KBM-7 (cell line): Measurements from ENCODE around the gene MLC1.

ENCODE experiments used
- DNase-seq: peaks from one replicate; pipeline ENCODE4 v3.0.0-alpha.2; 2015
- in situ Hi-C: fragments of 300-500 bp; cut with MboI; formaldehyde crosslinking; loops from 2 replicates; pipeline ENCODE4 v1.14.3; 2020; ENCODE audit warnings: low sequenced_read_pairs, low pct_unique_long_range_greater_than_20kb, mixed read lengths

Gene MLC1

DNA sequence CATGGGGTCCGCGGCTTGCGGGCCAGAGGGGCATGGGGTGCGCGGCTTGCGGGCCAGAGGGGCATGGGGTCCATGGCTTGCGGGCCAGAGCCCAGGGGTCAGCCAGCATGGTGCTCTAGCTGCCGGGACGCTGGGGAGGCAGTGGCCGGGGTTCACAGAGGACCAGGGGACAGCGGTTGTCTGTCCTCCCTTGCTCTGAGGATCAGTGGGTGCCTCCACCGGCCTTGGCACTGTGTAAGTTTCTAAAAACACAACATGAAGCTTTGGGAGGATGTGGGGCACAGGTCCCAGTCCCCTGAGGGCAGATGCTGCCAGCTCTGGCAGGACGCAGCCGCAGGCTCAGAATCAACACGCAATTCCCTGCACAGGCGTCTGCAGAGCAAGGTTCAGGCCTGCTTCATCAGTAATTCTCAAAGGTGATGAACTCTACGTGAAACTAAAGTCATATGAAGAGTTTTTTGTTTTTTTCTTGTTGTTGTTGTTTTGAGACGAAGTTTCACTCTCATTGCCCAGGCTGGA lies 3.0 kb downstream of the MLC1 start:
- in situ Hi-C loops, result no loop called here

DNA sequence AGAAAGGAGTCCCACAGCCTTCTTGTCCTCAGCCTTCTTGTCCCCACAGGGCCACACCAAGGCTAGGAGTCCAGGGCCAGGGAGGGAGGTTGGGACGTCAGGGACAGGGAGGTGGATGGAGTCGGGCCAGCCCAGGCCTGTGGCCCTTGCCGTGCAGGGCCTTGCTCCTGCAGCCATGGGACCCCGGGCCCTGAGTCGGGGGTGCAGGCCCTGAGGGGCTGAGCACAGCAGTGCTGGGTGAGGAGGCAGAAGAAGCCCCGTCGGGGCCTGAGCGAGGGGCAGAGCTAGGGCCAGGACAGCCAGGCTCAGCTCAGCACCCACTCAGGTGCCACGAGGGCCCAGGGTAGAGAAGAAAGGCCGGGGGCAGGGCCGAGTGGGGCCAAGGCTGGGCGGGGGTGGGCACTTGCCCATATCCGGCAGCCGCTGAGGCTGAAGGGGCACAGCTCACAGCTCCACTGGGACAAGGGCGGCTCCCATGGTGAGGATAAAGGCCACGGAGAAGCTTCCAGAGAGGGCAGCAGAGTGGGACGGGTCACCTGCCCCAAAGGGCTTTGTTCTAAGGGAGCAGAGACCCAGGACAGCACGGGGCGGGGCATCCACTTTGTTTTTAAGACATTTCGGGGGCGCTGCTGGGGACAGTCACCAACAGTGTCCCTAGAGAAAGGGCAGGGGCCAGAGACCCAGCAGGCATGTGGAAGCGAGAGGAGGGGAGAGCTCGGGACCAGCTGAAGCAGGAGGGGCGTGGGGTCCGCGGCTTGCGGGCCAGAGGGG lies 3.6 kb downstream of the MLC1 start:
- no peak for DNase-seq
- in situ Hi-C loops, result no loop called here

More for the DNA sequence above, 3.0 kb downstream of the MLC1 start:
- no peak for DNase-seq

DNA sequence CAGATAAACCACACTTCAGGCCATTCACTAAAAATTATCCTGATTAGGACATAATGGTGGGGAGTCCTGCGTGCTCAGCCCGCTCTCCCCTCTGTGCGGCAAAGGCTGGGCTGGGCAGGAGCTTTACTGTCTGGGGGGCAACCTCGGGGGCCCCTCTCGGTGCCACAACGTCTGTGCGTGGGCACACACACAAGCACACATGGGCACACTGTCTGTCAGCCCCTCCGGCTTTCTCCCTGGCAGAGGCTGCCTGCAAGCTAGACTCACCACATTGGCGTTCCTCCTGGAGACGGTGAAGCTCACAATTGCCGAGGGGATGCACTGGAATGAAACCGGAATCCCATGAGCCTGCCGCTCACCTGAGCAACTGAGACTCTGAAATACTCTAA lies 5.2 kb downstream of the MLC1 start:
- in situ Hi-C loops, result no loop called here
- DNase-seq, result no peak

DNA sequence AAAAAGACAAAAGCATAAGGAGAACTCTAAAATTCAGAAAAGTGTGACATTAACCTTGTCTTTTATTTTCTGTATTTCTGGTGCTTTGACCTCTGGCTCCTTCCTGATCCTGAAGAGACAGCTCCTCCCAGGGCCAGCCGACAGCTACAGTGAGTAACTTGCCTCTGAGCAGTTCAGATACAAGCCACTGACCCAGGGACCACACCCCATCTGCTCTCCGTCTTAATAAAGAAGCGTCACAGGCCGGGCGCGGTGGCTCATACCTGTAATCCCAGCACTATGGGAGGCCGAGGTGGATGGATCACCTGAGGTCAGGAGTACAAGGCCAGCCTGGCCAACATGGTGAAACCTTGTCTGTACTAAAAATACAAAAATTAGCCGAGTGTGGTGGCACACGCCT lies 6.5 kb downstream of the MLC1 start:
- in situ Hi-C loops, result no loop called here
- no peak for DNase-seq

DNA sequence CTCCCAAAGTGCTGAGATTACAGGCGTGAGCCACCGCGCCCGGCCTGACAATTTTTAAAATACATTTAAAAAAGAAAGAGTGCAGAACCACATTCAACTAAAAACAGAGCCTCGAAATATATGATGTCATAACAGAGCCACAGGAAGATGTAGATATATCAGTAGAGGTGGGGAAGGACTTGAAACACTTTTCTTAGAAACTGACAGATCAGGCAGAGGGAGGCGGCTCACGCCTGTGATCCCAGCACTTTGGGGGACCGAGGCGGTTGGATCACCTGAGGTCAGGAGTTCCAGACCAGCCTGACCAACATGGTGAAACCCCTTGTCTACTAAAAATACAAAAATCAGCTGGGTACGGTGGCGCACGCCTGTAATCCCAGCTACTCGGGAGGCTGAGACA lies 7.0 kb downstream of the MLC1 start:
- DNase-seq, result no peak
- in situ Hi-C loops, result no loop called here

DNA sequence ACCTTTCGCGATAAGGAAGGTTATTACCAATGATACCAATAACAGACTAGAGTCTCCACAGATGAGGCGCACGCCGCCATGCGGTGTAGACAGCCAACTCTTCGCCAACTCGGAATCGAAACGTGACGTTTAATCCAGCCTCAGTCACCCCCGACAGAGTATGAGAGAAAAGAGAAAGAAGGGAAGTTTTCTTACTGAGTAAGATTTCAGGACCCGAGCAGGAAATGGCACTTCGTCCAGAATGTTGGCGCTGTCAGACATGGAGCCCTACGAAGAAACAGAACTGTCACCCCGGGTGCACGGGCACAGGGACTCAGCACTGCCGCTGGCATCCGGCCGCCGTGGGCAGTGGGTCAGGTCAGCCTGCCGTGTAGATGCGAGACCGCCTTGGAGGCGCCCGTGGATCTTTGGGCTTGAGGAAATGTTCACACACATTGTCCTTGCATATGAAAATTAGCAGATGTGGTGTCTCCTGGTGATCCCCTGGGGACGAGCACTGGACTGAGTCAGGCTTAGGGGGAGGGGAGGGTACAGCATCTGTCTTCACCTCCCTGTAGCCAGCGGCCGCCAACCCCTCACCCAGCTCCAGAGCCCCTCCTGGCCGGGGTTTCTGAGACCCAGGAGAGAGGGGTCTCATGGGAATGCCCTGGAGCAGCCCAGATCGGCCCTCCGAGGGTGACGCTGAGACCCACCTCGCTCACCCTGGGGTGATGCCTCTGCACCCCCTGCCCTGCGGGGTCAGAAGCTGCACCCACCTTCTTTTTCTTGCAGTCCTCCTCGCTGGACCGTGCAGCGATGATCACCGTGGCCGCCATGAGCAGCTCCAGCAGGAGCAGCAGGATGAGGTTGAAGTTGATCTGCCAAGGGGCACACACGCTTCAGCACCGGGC lies 8.3 kb downstream of the MLC1 start:
- no peak for DNase-seq
- in situ Hi-C loops, result no loop called here

DNA sequence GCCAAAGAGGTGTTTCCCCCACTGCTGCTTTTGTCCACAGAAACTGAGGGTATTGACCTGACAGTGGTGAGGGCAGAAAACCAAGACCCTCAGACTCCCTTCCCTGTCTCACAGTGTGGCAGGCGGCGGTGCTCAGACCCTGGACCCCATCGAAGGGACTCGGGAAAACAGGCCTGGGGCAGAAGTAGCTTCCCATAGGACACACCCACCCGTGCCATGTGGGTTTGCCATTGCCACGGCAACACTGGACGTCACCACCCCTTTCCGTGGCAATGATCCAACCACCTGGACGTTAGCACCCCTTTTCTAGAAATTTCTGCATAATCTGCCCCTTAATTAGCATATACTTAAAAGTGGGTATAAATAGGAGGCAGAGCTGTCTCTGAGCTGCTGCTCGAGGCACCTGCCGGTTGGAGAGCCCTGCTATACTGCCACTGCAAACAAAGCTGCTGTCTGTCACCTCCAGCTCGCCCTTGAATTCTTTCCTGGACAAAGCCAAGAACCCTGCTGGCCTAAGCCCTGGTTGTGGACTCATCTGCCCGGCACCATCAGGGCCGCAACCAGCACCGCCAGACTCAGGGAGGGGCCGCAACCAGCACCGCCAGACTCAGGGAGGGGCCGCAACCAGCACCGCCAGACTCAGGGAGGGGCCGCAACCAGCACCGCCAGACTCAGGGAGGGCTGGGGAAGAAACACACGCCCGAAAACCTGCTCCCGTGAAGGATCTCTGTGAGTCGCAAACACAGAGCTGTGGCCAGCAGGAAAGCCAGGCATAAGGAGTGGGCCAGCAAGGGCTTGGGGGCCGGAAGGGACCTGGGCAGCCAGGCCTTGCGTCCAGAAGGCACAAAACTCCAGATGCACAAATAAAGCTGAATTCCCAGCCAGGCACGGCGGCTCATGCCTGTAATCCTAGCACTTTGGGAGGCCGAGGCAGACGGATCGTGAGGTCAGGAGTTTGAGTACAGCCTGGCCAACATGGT lies 10.4 kb downstream of the MLC1 start:
- DNase-seq, result no peak
- in situ Hi-C loops, result no loop called here

DNA sequence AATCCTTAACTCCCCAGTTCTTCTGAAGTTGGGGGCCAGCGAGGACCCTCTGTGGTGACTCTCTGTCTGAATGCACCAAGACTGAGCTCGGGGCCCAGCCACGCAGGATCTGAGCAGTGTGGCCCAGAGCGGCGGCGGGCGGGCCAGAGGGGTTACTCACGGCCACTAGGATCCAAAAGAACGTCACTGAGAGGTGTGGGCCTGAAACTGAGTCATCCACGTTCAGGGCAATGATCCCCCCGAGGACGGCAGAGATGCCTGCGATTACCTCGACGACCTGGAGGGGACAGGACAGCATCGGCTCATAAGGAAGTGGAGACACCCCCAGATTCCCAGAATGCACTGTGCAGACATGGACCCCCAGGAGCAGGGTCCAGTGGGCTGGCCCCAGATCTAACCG lies 11.2 kb downstream of the MLC1 start:
- in situ Hi-C loops, result no loop called here
- DNase-seq, result no peak

DNA sequence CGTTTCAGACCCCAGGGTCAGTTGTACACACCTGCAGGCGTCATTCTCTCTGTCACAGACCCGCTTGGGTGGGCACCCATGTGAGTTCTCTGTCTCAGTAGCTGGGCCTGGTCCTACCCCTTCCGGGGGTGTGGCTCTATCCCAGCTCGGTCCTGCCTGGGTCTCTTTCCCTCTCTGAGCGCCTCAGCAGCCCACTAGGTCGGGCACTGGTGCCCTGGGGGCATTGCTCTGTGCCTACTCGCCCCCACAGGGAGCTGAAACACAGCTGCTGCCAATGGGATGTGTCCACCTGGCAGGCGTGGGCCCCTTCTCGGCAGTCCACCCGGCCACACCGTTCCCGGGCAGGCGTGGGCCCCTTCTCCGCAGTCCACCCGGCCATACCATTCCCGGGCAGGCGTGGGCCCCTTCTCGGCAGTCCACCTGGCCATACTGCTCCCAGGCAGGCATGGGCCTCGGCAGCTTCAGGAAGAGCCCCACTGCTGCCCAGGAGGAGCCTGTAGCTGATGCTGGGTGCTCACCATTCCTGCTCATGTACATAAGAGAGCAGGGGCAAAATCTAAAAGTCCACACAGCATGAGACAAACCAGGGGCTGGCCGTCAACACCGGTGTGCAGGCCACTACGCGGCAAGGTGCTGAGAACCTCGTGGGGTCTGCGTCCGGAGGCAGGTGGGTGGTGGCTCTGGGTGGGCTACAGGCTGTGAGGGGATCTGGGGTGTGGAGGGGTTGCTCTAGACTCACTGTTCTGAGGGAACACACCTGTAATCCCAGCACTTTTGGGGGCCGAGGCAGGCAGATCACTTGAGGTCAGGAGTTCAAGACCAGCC lies 12.3 kb downstream of the MLC1 start:
- in situ Hi-C loops, result no loop called here
- no peak for DNase-seq

DNA sequence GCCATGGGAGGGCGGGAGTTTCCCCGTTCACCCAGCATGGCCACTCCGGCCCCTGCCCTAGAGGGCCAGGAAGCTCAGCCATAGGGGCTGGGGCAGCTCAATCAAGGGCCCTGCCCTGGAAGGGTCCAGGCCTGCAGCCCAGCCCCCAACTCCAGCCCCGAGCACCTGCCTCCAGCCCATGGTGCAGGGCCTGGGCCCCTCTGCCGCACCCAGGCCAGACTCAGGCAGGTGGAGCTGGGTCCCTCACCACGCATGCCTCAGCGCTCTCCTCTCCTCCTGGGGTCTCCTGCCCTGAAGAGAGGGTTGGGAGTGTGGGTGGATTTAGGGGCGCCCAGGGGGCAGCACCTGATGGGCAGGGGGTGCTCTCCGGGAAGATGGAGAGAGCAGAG lies 13.1 kb downstream of the MLC1 start:
- DNase-seq, result no peak
- in situ Hi-C loops, result no loop called here

DNA sequence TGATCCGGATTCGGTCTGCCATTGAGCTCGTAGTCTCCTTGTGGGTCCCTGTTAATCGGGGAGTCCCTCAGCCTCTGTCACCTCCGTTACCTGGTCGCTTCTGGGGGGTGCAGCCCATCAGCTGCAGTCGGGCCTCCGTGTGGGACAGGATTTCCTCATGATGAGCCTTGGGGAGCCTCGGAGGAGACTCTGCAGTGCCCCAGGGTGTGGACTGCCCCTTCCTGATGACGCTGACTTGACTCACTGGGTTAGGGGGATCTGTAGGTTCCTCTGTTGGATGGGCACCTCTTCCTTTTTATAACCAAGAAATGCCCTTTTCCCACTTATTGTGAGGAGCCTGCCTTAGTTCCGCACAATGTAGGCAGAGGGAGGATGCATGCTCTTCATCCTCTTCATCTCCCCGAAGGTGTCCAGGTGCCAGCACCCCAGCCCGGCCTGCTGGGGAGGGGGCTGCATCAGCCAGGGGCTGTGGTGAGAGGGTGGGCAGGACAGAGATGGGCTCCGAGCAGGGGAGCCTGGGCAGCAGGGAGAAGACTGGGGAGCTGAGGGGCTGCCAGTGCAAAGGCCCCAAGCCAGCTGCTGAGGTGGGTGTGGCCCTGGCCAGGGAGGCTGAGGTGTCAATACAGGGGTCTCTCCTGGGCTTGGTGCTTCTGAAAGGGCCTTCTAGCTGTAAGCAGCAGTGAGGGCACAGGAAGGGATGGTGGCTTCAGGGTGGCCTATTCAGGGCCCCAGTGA lies 13.6 kb downstream of the MLC1 start:
- in situ Hi-C loops, result no loop called here
- no peak for DNase-seq

DNA sequence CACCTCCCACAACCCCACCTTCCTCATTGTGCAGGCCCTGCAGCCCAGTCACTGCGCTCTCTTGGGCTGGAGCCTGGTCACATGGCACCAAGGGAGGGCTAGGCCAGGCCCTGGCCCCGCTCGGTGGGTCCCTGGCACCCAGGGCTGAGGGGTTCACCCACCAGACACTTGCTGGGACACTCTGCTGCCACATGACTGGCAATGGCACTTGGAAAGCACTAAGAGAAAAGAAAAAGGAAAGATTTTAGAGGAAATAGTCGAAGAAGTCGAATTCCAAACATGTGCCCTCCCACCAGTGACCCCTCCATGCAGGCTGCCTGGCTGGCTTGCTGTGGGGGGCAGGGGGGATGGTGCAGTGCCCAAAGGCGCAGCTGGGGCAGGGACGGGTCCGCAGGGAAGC lies 14.9 kb downstream of the MLC1 start:
- in situ Hi-C loops, result no loop called here
- DNase-seq, result no peak

DNA sequence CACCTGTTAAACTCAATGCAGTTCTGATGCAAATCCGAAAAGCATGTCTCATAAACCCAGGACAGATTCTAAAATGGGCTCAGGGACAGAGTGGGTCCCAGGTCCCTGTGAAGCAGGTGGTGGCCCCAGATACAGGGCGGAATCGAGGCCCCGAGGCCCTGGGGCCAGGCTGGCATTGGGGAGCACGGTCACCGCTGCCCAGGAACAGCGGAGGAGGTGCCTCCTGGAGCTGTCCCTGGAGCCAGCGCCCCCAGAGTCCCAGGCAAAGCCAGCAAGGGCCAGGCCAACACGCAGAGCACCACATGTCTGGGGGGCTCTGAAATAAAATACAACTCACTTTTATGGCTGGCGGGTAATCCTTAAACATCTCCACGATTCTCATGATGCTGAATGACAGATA lies 17.1 kb downstream of the MLC1 start:
- no peak for DNase-seq
- in situ Hi-C loops, result no loop called here

DNA sequence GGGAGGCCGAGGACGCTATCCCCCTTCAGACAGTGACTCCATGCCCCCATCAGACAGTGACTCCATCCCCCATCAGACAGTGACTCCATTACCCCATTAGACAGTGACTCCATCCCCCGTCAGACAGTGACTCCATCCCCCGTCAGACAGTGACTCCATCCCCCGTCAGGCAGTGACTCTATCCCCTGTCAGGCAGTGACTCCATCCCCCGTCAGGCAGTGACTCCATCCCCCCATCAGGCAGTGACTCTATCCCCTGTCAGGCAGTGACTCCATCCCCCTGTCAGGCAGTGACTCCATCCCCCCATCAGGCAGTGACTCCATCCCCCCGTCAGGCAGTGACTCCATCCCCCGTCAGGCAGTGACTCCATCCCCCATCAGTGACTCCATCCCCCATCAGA lies 18.0 kb downstream of the MLC1 start:
- in situ Hi-C loops, result no loop called here
- no peak for DNase-seq

DNA sequence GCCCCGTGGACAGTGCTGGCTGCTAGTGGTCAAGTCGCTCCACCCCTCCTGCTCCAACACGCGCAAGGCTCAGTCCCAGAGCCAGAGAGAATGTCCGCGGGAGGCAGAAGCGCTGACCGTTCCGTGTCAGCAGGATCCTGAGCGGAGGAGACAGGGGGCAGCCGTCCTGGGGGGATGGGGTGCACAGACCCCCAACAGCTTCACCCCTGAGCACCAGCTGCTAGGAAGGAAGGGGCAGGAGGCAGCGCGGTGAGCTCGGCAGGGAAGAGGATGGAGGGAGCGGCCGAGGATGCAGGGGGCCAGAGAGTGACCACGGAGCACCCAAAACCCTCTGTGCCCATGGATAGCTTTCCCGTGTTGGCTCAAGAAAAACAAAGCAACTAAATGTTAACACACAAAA lies 20.8 kb downstream of the MLC1 start:
- DNase-seq, result no peak
- in situ Hi-C loops, result no loop called here

DNA sequence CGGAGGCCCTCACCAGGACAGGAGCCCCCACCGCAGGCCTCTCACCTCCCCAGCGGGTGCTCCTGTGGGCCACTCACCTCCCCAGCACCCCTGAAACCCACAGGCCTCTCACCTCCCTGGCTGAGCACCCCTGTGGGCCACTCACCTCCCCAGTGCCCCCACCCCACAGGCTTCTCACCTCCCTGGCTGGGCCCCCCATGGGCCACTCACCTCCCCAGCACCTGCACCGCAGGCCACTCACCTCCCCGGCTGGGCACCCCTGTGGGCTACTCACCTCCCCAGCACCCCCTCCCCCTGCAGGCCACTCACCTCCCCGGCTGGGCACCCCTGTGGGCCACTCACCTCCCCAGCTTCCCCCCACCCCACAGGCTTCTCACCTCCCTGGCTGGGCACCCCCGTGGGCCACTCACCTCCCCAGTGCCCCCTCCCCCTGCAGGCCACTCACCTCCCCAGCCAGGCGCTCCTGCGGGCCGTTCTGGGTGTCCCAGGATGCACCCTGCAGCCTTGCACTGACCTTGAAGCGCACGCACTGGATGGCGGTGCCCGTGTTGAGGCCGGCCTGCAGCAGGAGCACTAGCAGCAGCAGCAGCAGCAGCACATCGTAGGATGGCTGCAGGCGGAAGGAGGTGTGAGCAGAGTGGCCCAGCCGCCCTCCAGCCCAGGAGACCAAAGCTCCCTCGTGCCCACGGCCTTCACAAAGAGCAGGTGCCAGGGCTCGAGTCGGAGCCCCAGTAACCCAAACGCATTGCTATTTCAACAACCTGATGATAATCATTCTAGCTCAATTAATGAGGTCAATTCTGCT lies 21.4 kb downstream of the MLC1 start:
- DNase-seq, result no peak
- in situ Hi-C loops, result no loop called here

DNA sequence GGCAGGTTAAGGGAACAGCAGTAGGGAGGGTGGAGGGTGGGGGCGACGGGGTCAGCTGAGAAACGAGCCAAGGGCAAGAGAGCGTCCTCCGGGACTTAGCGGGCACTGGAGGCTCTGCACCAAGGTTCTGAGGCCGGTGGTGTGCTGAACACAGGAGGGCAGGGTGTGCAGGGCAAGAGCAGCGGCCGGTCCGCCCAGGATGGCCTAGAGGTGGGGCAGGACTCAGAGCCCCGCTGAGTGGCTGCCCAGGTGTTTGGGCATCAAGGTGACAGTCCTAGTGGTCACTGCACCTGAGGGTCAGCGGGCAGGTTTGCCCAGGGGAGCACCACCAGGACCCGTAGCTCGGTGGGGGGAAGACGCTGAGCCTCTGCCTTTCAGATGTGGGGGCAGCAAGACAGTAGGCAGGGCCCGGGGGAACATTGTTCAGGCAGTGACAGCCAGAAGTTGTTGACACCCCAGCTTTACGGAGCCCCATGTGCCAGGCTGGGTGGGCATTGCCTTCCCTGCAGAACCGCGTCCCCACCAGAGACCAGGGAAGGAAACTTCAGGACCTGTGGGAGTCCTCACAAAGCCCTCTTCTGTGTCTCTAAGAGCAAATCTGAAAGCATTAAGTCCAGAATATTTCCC lies 22.6 kb downstream of the MLC1 start:
- no peak for DNase-seq
- in situ Hi-C loops, result no loop called here
